ENCODE measurements around the gene NIN.

GRCh38 chr14:50844391-50844790, 13.4 kb upstream of the NIN start:
- TF ChIP-seq CTCF (conservative IDR thresholded peaks at IDR 0.05) (no peak), EZH2 (IDR thresholded peaks at IDR 0.05; ENCODE audit: low read depth) (no peak)
